SK-N-SH treated with all-trans-retinoic acid at 6 μM for 48 hours (cell line): ENCODE data around the gene ZNF470.

Source experiments
- BACH2 ChIP-seq: fragments of 250-450 bp; sonication (Bioruptor Pico); IDR thresholded peaks from 2 replicates; pipeline ENCODE4 v1.9.0; 2021; ENCODE audit warnings: mild to moderate bottlenecking, borderline replicate concordance
- PATZ1 ChIP-seq: fragments of 250-450 bp; sonication (Bioruptor Pico); IDR thresholded peaks from 2 replicates; pipeline ENCODE4 v1.8.0; 2020; ENCODE audit warnings: mild to moderate bottlenecking, moderate library complexity, borderline replicate concordance
- TF ChIP-seq, protein P1 (sequence below): fragments of 250-450 bp; sonication (Bioruptor Pico); IDR thresholded peaks from 2 replicates; pipeline ENCODE4 v1.5.1; 2020; ENCODE audit warnings: low read depth, mild to moderate bottlenecking, moderate library complexity

DNA sequence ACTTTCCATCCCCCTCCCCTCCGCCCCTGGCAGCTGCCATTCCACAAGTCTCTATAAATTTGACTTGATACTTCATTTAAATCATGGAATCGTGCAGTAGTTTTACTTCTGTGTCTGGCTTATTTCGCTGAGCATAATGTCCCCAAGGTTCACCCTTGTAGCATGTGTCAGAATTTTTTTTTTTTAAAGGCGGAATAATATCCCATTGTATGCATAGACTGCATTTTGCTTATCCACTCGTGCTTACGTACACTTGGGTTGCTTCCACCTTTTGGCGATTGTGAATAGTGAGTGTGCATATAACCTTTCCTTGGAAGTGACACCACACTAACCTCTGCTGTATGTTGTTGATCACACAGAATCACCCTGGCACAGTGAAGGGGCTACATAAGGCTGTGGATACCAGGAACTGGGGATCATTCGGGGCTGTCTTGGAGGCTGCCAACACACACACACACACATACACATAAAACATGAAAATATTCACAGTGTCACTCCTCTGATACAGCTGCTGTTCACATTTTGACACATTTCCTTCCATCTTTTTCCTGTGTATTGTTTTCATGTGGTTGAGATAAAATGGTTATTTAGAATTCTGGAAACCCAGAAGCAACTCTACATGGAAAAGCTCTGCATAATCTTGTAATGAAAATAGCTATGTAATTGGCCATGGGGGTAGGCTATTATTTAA lies 41.2 kb downstream of the ZNF470 start:
- TF ChIP-seq, protein P1, sequence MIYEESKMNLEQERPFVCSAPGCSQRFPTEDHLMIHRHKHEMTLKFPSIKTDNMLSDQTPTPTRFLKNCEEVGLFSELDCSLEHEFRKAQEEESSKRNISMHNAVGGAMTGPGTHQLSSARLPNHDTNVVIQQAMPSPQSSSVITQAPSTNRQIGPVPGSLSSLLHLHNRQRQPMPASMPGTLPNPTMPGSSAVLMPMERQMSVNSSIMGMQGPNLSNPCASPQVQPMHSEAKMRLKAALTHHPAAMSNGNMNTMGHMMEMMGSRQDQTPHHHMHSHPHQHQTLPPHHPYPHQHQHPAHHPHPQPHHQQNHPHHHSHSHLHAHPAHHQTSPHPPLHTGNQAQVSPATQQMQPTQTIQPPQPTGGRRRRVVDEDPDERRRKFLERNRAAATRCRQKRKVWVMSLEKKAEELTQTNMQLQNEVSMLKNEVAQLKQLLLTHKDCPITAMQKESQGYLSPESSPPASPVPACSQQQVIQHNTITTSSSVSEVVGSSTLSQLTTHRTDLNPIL: no peak
- TF ChIP-seq PATZ1 (CRISPR knock-in tag) (no peak), BACH2 (CRISPR knock-in tag) (no peak)
